Stomach (tissue), 9 donors: Measurements from ENCODE around the gene HMGN2. TPM values are rescaled to one million over a fixed set of nuclear protein-coding genes. Genes with fewer than 3 reads are reported as not detected.

Experiments
- DNase-seq, 2 donors: peaks; one replicate each; pipeline versions ENCODE4 v3.0.0 to v3.0.0-alpha.2; 2013 to 2019
- H3K27ac ChIP-seq, 5 donors: fragments of 200-600 bp in 4 of 5; sonication (generic) in 4 of 5; one replicate each; pipeline ENCODE4 v1.5.1; 2013 to 2019; ENCODE audit warnings: mild to moderate bottlenecking in 1 of 5, moderate library complexity in 1 of 5
- H3K27me3 ChIP-seq, 3 donors: fragments of 200-600 bp; sonication (generic); one replicate each; pipeline ENCODE4 v1.5.1; 2017 to 2019; ENCODE audit warnings: mixed run types in 1 of 3
- H3K36me3 ChIP-seq, 4 donors: fragments of 200-600 bp; sonication (generic); 1 replicate in 3 of 4; 2 replicates in 1 of 4; pipeline ENCODE4 v1.5.1; 2016 to 2019
- H3K4me1 ChIP-seq, 4 donors: fragments of 200-600 bp; sonication (generic); one replicate each; pipeline ENCODE4 v1.5.1; 2016 to 2019
- H3K4me3 ChIP-seq, 4 donors: fragments of 200-600 bp; sonication (generic) in 3 of 4; one replicate each; pipeline ENCODE4 v1.5.1; 2016 to 2019; ENCODE audit warnings: mild to moderate bottlenecking in 1 of 4
- H3K9me3 ChIP-seq, 4 donors: fragments of 200-600 bp; sonication (generic); one replicate each; pipeline ENCODE4 v1.5.1; 2016 to 2019
- EP300 ChIP-seq: sonication (generic); formaldehyde crosslinking; IDR thresholded peaks from one replicate; pipeline ENCODE4 v1.6.1; 2017; ENCODE audit warnings: antibody characterized with exemption
- POLR2A ChIP-seq, 4 donors: fragments of 450-650 bp; IDR thresholded peaks; one replicate each; pipeline ENCODE4 v1.6.1; 2016; ENCODE audit warnings: antibody characterized with exemption in 4 of 4, control low read depth in 2 of 4, mild to moderate bottlenecking in 1 of 4, moderate library complexity in 1 of 4
- POLR2AphosphoS5 ChIP-seq, 3 donors: sonication (generic); formaldehyde crosslinking; IDR thresholded peaks; one replicate each; pipeline ENCODE4 v1.6.1; 2016; ENCODE audit warnings: antibody characterized with exemption in 3 of 3
- WGBS, 5 donors: extraction: QIAGEN DNeasy Blood & Tissue Kit in 3 of 5; methylation state at CpG; one replicate each; pipeline versions ENCODE4 v1.1.5 to v1.1.7; 2013 to 2018; 5-methylcytosine and 5-hydroxymethylcytosine counted together
- intact Hi-C: fragments of 100-400 bp; cut with DNase I; formaldehyde crosslinking; loops from one replicate; pipeline ENCODE4 v1.15.1; 2023; ENCODE audit warnings: low total_unique reads
- polyA plus RNA-seq, 3 donors: library from polyadenylated mRNA; stranded (reverse); fragments of 200-250 nt; gene quantifications; one replicate each; pipeline ENCODE4 v1.2.3, GENCODE V29; 2013
- total RNA-seq, 5 donors: library from RNA; depleted of rRNA; stranded (reverse); fragments of >200 nt; gene quantifications; one replicate each; pipeline versions ENCODE4 v1.1.0 to v1.2.3, GENCODE V29; 2014 to 2016
- TF ChIP-seq, protein P1 (sequence below), 7 experiments: fragments of 450-650 bp in 4 of 7; fragments of 200-600 bp in 3 of 7; sonication (generic) in 3 of 7; IDR thresholded peaks; one replicate each; pipeline ENCODE4 v1.5.1; 2016 to 2019; ENCODE audit warnings: antibody characterized with exemption in 7 of 7, control low read depth in 2 of 7, mild to moderate bottlenecking in 1 of 7
- donor health status: healthy with polysubstance abuse.
- donor health status: Bipolar disorder and iron deficiency.
- donor health status: healthy.

The HMGN2 gene
- total and polyA plus RNA-seq, 8 donors: 70.1 to 897 (median 445) TPM

DNA sequence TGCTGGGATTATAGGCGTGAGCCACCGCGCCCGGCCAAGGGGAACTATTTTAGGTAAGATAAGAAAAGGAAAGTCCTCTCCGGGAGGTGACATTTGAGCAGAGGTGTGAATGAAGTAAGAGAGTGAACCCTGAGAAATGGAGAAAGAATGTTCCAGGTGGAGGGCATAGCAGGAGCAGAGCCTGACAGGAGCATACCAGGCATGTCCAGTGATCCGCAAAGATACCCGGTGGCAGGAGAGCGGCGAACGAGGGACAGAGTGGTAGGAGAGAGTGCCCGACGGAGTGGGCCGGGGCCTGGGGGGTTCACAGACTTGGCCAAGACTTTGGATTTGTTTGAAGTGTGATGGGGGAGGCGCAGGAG, 49.4 kb downstream of the HMGN2 start:
- Histone ChIP-seq H3K4me1 (no peaks in the 10 kb centered on the region), H3K9me3 (no peaks in the 10 kb centered on the region), H3K27ac (no peak overlapping the region), H3K27me3 (peaks cover 0 to 31% (median 0%) of the 10 kb centered on the region in 3 donors), H3K36me3 (no peaks in the 10 kb centered on the region), H3K4me3 (no peak overlapping the region)
- intact Hi-C loops: no loop called here
- 58 to 72% (median 61%) methylated on average over 14 of the region's 14 CpGs for WGBS, 5 donors
- TF ChIP-seq, protein P1, sequence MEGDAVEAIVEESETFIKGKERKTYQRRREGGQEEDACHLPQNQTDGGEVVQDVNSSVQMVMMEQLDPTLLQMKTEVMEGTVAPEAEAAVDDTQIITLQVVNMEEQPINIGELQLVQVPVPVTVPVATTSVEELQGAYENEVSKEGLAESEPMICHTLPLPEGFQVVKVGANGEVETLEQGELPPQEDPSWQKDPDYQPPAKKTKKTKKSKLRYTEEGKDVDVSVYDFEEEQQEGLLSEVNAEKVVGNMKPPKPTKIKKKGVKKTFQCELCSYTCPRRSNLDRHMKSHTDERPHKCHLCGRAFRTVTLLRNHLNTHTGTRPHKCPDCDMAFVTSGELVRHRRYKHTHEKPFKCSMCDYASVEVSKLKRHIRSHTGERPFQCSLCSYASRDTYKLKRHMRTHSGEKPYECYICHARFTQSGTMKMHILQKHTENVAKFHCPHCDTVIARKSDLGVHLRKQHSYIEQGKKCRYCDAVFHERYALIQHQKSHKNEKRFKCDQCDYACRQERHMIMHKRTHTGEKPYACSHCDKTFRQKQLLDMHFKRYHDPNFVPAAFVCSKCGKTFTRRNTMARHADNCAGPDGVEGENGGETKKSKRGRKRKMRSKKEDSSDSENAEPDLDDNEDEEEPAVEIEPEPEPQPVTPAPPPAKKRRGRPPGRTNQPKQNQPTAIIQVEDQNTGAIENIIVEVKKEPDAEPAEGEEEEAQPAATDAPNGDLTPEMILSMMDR (IDR thresholded peaks at IDR 0.05): no peak
- TF ChIP-seq POLR2AphosphoS5 (IDR thresholded peaks at IDR 0.05) (no peak), EP300 (no peak), POLR2A (IDR thresholded peaks at IDR 0.05) (no peak)
- no peak for DNase-seq

DNA sequence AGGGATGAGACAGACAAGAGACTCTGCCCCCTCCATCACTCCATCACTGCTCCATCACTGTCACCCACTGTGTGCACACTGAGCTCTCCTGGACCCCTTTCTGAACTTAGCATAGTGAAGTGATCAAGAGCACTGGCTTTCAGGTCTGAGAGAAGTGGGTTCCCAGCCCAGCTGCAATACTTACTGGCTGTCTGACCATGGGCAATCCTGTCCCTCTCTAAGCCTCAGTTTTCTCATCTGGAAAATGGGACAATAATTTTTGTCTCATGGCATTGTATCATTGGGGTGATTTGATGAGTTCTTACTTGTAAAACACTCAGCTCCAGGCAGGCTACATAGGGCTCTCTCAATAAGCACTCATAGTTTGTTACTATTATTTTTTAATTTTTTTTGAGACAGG, 49.8 kb downstream of the HMGN2 start:
- Histone ChIP-seq H3K27ac (no peak overlapping the region), H3K4me3 (no peak overlapping the region), H3K9me3 (no peaks in the 10 kb centered on the region), H3K27me3 (peaks cover 0 to 31% (median 0%) of the 10 kb centered on the region in 3 donors), H3K36me3 (no peaks in the 10 kb centered on the region), H3K4me1 (no peaks in the 10 kb centered on the region)
- no peak for DNase-seq
- intact Hi-C loops: no loop called here
- TF ChIP-seq POLR2AphosphoS5 (IDR thresholded peaks at IDR 0.05): no peak

DNA sequence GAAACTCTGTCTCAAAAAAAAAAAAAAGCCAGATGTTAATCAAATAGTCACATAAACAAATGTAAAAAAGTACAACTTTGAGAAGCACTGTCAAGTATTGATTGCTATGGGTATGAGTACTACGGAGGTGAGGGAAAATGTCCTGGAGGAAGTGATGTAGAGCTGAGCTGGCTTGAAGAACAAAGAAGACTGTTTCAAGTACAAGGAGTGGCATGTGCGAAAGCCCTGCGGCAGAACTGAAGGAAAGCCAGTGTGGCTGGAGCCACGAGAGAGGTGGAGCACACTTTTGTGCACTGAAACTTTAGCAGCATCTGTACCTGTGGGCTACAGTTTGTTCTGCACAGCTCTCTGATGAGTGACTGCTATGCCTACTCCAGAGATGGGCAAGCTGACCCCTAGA, 51.9 kb downstream of the HMGN2 start:
- no peaks in the 10 kb centered on the region for H3K36me3 ChIP-seq
- peaks cover 0 to 9% (median 3%) of the 10 kb centered on the region in 4 donors for H3K4me1 ChIP-seq
- no peak for DNase-seq
- H3K27me3 ChIP-seq: peaks cover 0 to 31% (median 0%) of the 10 kb centered on the region in 3 donors
- 57 to 71% (median 68%) methylated on average over 4 of the region's 4 CpGs for WGBS, 5 donors
- intact Hi-C loops: no loop called here
- no peak overlapping the region for H3K4me3 ChIP-seq
- TF ChIP-seq, protein P1 (IDR thresholded peaks at IDR 0.05): no peak
- no peak for TF ChIP-seq POLR2AphosphoS5 (IDR thresholded peaks at IDR 0.05)
- TF ChIP-seq POLR2A (IDR thresholded peaks at IDR 0.05): no peak
- no peak for TF ChIP-seq EP300
- H3K27ac ChIP-seq: no peak overlapping the region
- no peaks in the 10 kb centered on the region for H3K9me3 ChIP-seq

Other genes starting within 250 kb of the HMGN2 start
- gene CEP85, start 238.2 kb upstream of the HMGN2 start, total RNA-seq: 10 to 100 TPM in 3 of 5 donors, 1 to 10 TPM in 1, under 1 TPM in 1; 0.58 to 21.0 (median 10.3) TPM
- 1 to 10 TPM; 2.1 to 5.3 (median 2.7) TPM for gene CEP85, start 238.2 kb upstream of the HMGN2 start, polyA plus RNA-seq
- 100 to 1,000 TPM in 1 of 5 donors, 10 to 100 TPM in 3, 1 to 10 TPM in 1; 7.2 to 102 (median 29.5) TPM for gene SH3BGRL3, start 192.4 kb upstream of the HMGN2 start, total RNA-seq
- gene SH3BGRL3, start 192.4 kb upstream of the HMGN2 start, polyA plus RNA-seq: 100 to 1,000 TPM; 142 to 267 (median 227) TPM
- 10 to 100 TPM in 3 of 5 donors, 1 to 10 TPM in 2; 7.3 to 12.9 (median 12.2) TPM for gene UBXN11, start 165.8 kb upstream of the HMGN2 start, total RNA-seq
- 10 to 100 TPM; 14.4 to 26.3 (median 19.3) TPM for gene UBXN11, start 165.8 kb upstream of the HMGN2 start, polyA plus RNA-seq
- gene CD52, start 154.5 kb upstream of the HMGN2 start, total RNA-seq: 10 to 100 TPM in 2 of 5 donors, 1 to 10 TPM in 1, not detected in 2; 5.1 to 15.2 (median 10.7) TPM
- 10 to 100 TPM; 27.3 to 68.2 (median 48.7) TPM for gene CD52, start 154.5 kb upstream of the HMGN2 start, polyA plus RNA-seq
- gene CRYBG2, start 118.3 kb upstream of the HMGN2 start, total RNA-seq: 10 to 100 TPM in 1 of 5 donors, 1 to 10 TPM in 3, under 1 TPM in 1; 0.92 to 12.7 (median 2.3) TPM
- 10 to 100 TPM in 1 of 3 donors, 1 to 10 TPM in 1, under 1 TPM in 1; 0.15 to 66.8 (median 4.0) TPM for gene CRYBG2, start 118.3 kb upstream of the HMGN2 start, polyA plus RNA-seq
- gene ZNF683, start 99.7 kb upstream of the HMGN2 start, total RNA-seq: 1 to 10 TPM in 1 of 5 donors, not detected in 4; 3.6 TPM
- gene ZNF683, start 99.7 kb upstream of the HMGN2 start, polyA plus RNA-seq: 1 to 10 TPM in 1 of 3 donors, under 1 TPM in 2; 0.25 to 1.5 (median 0.28) TPM
- not detected for gene LIN28A, start 61.6 kb upstream of the HMGN2 start, total RNA-seq
- not detected for gene LIN28A, start 61.6 kb upstream of the HMGN2 start, polyA plus RNA-seq
- gene DHDDS, start 40.1 kb upstream of the HMGN2 start, total RNA-seq: 10 to 100 TPM; 32.1 to 63.6 (median 48.1) TPM
- gene DHDDS, start 40.1 kb upstream of the HMGN2 start, polyA plus RNA-seq: 10 to 100 TPM; 15.3 to 41.4 (median 20.8) TPM
- gene RPS6KA1, start 57.3 kb downstream of the HMGN2 start, total RNA-seq: 100 to 1,000 TPM in 1 of 5 donors, 10 to 100 TPM in 4; 15.2 to 769 (median 46.7) TPM
- gene RPS6KA1, start 57.3 kb downstream of the HMGN2 start, polyA plus RNA-seq: 10 to 100 TPM; 21.4 to 37.9 (median 25.5) TPM
- gene ARID1A, start 223.6 kb downstream of the HMGN2 start, total RNA-seq: 10 to 100 TPM; 42.9 to 74.2 (median 50.1) TPM
- gene ARID1A, start 223.6 kb downstream of the HMGN2 start, polyA plus RNA-seq: 10 to 100 TPM in 2 of 3 donors, 1 to 10 TPM in 1; 9.9 to 10.8 (median 10.4) TPM